ENCODE measurements around the gene CFAP52. TPM values are rescaled to one million over a fixed set of nuclear protein-coding genes. Genes with fewer than 3 reads are reported as not detected.

CFAP52 gene
- polyA plus RNA-seq, 4 donors, result 1.9 to 5.1 (median 3.3) TPM

Other genes starting within 250 kb of the CFAP52 start
- gene STX8, start 822 bp upstream of the CFAP52 start, polyA plus RNA-seq (ENCODE audit: insufficient read length in 4 of 4), result 10 to 100 TPM; 59.1 to 71.2 (median 61.9) TPM
- gene USP43, start 68.9 kb downstream of the CFAP52 start, polyA plus RNA-seq (ENCODE audit: insufficient read length in 4 of 4), result 1 to 10 TPM; 5.8 to 9.3 (median 7.3) TPM
- gene DHRS7C, start 214.9 kb downstream of the CFAP52 start, polyA plus RNA-seq (ENCODE audit: insufficient read length in 4 of 4), result not detected
- gene GSG1L2, start 245.4 kb downstream of the CFAP52 start, polyA plus RNA-seq (ENCODE audit: insufficient read length in 4 of 4), result not detected
- gene GLP2R, start 249.3 kb downstream of the CFAP52 start, polyA plus RNA-seq (ENCODE audit: insufficient read length in 4 of 4), result not detected